Measurements from ENCODE around the gene PTX4.

- TF ChIP-seq, protein P1, sequence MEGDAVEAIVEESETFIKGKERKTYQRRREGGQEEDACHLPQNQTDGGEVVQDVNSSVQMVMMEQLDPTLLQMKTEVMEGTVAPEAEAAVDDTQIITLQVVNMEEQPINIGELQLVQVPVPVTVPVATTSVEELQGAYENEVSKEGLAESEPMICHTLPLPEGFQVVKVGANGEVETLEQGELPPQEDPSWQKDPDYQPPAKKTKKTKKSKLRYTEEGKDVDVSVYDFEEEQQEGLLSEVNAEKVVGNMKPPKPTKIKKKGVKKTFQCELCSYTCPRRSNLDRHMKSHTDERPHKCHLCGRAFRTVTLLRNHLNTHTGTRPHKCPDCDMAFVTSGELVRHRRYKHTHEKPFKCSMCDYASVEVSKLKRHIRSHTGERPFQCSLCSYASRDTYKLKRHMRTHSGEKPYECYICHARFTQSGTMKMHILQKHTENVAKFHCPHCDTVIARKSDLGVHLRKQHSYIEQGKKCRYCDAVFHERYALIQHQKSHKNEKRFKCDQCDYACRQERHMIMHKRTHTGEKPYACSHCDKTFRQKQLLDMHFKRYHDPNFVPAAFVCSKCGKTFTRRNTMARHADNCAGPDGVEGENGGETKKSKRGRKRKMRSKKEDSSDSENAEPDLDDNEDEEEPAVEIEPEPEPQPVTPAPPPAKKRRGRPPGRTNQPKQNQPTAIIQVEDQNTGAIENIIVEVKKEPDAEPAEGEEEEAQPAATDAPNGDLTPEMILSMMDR (IDR thresholded peaks at IDR 0.05; ENCODE audit: low read length) = no peak
- no peak for TF ChIP-seq EZH2 (optimal IDR thresholded peaks at IDR 0.05; ENCODE audit: low read depth, low read length)
- TF ChIP-seq EZH2phosphoT487 (IDR thresholded peaks at IDR 0.05; ENCODE audit: low read length) = no peak
These were observed 51.9 kb downstream of the PTX4 start for GRCh38 chr16:1436731-1437355.

Measured in MM.1S (cell line).